ENCODE results near the gene THAP11. TPM values are rescaled to one million over a fixed set of nuclear protein-coding genes. Genes with fewer than 3 reads are reported as not detected.

The THAP11 gene
- total and polyA plus RNA-seq, 2 of the 4 experiments (the other 2 are of a cell fraction): 13.3 to 14.5 TPM

DNA sequence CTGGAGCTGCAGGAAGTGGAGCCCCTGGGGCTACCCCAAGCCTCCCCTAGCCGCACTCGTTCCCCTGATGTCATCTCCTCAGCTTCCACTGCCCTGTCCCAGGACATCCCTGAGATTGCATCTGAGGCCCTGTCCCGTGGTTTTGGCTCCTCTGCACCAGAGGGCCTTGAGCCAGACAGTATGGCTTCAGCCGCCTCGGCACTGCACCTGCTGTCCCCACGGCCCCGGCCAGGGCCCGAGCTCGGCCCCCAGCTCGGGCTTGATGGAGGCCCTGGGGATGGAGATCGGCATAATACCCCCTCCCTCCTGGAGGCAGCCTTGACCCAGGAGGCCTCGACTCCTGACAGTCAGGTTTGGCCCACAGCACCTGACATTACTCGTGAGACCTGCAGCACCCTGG, 38.5 kb downstream of the THAP11 start:
- dilution Hi-C loops (cut with HindIII; ENCODE audit: low sequenced_read_pairs, unreplicated experiment) (no loop called here), in situ Hi-C loops (cut with MboI; ENCODE audit: low sequenced_read_pairs) (no loop called here), intact Hi-C loops (cut with micrococcal nuclease) (no loop called here)
- Histone ChIP-seq H2AK9ac (replicated peaks; ENCODE audit: low read depth, low read length, poor library complexity) (no peak overlapping the region), H4K20me1 (ENCODE audit: insufficient read depth, low read length) (peaks cover 52% of the 10 kb centered on the region), H3K18ac (ENCODE audit: low read depth, low read length) (no peak overlapping the region), H3K4me3 (ENCODE audit: insufficient read depth, low read depth, low read length) (no peak overlapping the region), H3K4ac (ENCODE audit: low read depth, low read length) (no peak overlapping the region), H3K4me2 (ENCODE audit: low read depth, low read length) (no peak overlapping the region), H2BK20ac (ENCODE audit: low read depth, low read length) (no peak overlapping the region), H3K56ac (ENCODE audit: extremely low read depth, insufficient read depth, low read length) (no peak overlapping the region), H3K23ac (ENCODE audit: low read depth, low read length) (no peak overlapping the region), H2BK120ac (ENCODE audit: low read depth, low read length) (no peak overlapping the region), H2AK5ac (ENCODE audit: low read depth, low read length) (no peak overlapping the region), H4K5ac (ENCODE audit: low read depth, low read length) (no peak overlapping the region), H3K9me1 (ENCODE audit: insufficient read depth, low read length) (peaks cover 3% of the 10 kb centered on the region; the same call in 1 of the 2 replicates), H2BK5ac (ENCODE audit: low read depth, low read length, poor library complexity, severe bottlenecking) (no peak overlapping the region), H3K27ac (ENCODE audit: insufficient read depth, low read length) (no peak overlapping the region), H3K9ac (ENCODE audit: low read depth, low read length) (no peak overlapping the region), H3K4me1 (ENCODE audit: control insufficient read depth, insufficient read depth, low read length) (peaks cover 4% of the 10 kb centered on the region; the same call in 1 of the 2 replicates), H2AFZ (replicated peaks; ENCODE audit: low read length, poor library complexity) (no peak overlapping the region), H4K8ac (ENCODE audit: low read depth in 2 of 2, low read length in 2 of 2) (no peak overlapping the region), H4K91ac (ENCODE audit: insufficient read depth, low read depth, low read length) (no peak overlapping the region), H3K27me3 (ENCODE audit: control insufficient read depth, insufficient read depth, low read length) (no peaks in the 10 kb centered on the region), H3K14ac (replicated peaks; ENCODE audit: low read depth, low read length) (no peak overlapping the region), H3K9me3 (ENCODE audit: control insufficient read depth, insufficient read depth, low read length) (no peaks in the 10 kb centered on the region), H2BK15ac (ENCODE audit: low read depth, low read length) (no peak overlapping the region), H3K79me1 (ENCODE audit: low read depth in 1 of 2, low read length in 2 of 2) (peaks cover 11 to 31% of the 10 kb centered on the region in 2 experiments; a peak in 3 of 4 replicates), H3K36me3 (ENCODE audit: control insufficient read depth, insufficient read depth, low read length) (peaks cover 83% of the 10 kb centered on the region)
- no peak for DNase-seq
- TF ChIP-seq CHD1 (IDR thresholded peaks at IDR 0.05; ENCODE audit: low read depth, low read length) (no peak), MXI1 (IDR thresholded peaks at IDR 0.05; ENCODE audit: borderline replicate concordance, low read depth, low read length) (no peak), MAZ (IDR thresholded peaks at IDR 0.05; ENCODE audit: borderline replicate concordance, low read depth, low read length) (no peak), MAFK (IDR thresholded peaks at IDR 0.05; ENCODE audit: low read depth, low read length) (no peak), NFE2L2 (IDR thresholded peaks at IDR 0.05; ENCODE audit: low read depth, low read length) (no peak), SMC3 (IDR thresholded peaks at IDR 0.05; ENCODE audit: low read depth, low read length) (no peak), CEBPB (IDR thresholded peaks at IDR 0.05; ENCODE audit: low read depth, low read length) (no peak), RFX5 (IDR thresholded peaks at IDR 0.05; ENCODE audit: low read depth, low read length) (no peak), BHLHE40 (IDR thresholded peaks at IDR 0.05; ENCODE audit: low read depth, low read length) (no peak), RAD21 (IDR thresholded peaks at IDR 0.05; ENCODE audit: low read length) (no peak)
- TF ChIP-seq, protein P1, sequence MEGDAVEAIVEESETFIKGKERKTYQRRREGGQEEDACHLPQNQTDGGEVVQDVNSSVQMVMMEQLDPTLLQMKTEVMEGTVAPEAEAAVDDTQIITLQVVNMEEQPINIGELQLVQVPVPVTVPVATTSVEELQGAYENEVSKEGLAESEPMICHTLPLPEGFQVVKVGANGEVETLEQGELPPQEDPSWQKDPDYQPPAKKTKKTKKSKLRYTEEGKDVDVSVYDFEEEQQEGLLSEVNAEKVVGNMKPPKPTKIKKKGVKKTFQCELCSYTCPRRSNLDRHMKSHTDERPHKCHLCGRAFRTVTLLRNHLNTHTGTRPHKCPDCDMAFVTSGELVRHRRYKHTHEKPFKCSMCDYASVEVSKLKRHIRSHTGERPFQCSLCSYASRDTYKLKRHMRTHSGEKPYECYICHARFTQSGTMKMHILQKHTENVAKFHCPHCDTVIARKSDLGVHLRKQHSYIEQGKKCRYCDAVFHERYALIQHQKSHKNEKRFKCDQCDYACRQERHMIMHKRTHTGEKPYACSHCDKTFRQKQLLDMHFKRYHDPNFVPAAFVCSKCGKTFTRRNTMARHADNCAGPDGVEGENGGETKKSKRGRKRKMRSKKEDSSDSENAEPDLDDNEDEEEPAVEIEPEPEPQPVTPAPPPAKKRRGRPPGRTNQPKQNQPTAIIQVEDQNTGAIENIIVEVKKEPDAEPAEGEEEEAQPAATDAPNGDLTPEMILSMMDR (conservative IDR thresholded peaks at IDR 0.05; ENCODE audit: low read depth, low read length): no peak
- TF ChIP-seq, protein P2, sequence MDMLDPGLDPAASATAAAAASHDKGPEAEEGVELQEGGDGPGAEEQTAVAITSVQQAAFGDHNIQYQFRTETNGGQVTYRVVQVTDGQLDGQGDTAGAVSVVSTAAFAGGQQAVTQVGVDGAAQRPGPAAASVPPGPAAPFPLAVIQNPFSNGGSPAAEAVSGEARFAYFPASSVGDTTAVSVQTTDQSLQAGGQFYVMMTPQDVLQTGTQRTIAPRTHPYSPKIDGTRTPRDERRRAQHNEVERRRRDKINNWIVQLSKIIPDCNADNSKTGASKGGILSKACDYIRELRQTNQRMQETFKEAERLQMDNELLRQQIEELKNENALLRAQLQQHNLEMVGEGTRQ (IDR thresholded peaks at IDR 0.05; ENCODE audit: low read depth, low read length): no peak
- TF ChIP-seq, protein P3, sequence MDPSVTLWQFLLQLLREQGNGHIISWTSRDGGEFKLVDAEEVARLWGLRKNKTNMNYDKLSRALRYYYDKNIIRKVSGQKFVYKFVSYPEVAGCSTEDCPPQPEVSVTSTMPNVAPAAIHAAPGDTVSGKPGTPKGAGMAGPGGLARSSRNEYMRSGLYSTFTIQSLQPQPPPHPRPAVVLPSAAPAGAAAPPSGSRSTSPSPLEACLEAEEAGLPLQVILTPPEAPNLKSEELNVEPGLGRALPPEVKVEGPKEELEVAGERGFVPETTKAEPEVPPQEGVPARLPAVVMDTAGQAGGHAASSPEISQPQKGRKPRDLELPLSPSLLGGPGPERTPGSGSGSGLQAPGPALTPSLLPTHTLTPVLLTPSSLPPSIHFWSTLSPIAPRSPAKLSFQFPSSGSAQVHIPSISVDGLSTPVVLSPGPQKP (IDR thresholded peaks at IDR 0.05; ENCODE audit: borderline replicate concordance, low read depth, low read length): no peak
- POLR2A ChIA-PET (ENCODE audit: unreplicated experiment): no interaction called here
- no peak for ATAC-seq (ENCODE audit: low read depth)
- no TSS peak for BruUV-seq (replicated peaks)
- 100% methylated on average over 3 of the region's 13 CpGs; no CpG with 5 or more reads in 1 of the 2 experiments for WGBS, 2 experiments (ENCODE audit: extremely low coverage in 2 of 2, insufficient read length in 1 of 2)
- CTCF ChIA-PET: interaction anchor here (0.6 to 0.9 kb wide), 2 partner anchors 9 to 33 kb away, joined by 3 read pairs; no protein-coding TSS in a partner anchor
